K562 treated with DMSO at 1 percent for 12 hours (cell line): Measurements from ENCODE around the gene PEX1. TPM values are rescaled to one million over a fixed set of nuclear protein-coding genes. Genes with fewer than 3 reads are reported as not detected.

Experiments used
- total RNA-seq: library from RNA; unstranded; fragments of 300-600 nt; gene quantifications from 2 replicates; pipeline ENCODE4 v1.2.3, GENCODE V29; 2022; ENCODE audit not compliant: insufficient read depth

The PEX1 gene
- 8.0 and 26.5 TPM in 2 replicates for total RNA-seq

DNA sequence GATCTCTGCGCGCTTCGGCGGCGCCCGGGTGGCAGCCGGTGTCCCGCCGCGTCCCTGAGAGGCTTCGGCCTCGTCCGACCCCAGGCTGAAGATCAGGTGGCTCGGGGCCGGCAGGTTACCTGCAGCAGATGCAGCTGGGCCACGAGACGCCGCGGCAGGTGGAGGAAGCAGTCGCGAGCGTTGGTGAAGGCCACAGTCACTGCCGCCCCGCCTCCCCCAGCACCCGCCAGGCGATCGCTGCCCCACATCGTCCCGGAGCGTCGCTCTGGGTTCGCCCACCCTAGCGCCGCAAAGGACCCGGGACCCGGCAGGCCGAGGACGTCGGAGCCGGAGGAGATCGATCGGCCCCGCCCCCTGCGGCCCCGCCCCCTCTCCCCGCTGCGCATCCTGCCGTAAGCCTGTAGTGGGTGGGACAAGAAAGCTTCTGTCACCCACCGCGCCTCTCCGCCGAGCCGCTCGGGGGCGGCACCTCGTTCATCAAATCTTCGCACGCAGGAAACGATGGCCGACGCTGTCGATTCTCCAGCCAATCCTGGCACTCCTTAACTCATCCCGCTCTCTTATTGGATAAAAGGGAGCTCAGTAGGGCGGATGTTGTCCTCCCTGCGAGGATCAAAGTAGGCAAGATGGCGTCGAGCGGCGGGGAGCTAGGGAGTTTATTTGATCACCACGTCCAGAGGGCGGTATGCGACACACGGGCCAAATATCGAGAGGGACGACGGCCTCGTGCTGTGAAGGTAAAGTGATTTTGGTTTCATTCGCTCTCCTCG is at the start of gene PEX1, which contains the start of gene RBM48:
Gene PEX1, minus strand, starts transcription at position 333 of the 770 bp plus-strand sequence. Its CDS starts 85 bp downstream, at position 248.
Gene RBM48, plus strand, starts transcription at position 608 of the 770 bp plus-strand sequence. Its CDS starts 19 bp downstream, at position 627.

DNA sequence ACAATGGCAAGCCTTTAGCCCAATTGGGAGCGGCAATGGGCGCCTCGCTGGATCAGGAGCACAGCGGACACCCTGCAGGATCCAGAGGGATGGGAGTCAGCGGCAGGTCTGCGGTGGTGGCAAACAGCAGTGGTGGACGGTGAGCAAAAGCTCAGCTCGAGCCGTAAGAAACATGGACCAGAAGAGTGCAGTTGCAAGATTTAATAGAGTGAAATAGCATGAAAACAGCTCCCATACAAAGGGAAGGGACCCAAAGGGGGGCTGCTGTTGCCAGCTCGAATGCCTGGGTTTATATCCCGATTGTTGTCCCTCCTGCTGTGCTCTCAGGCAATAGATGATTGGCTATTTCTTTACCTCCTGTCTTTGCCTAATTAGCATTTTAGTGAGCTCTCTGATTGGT is 50.6 kb downstream of the PEX1 start, which contains the start of gene ERVW-1:
Gene ERVW-1, minus strand, starts transcription at position 266 of the 400 bp plus-strand sequence. CDS start 7,565 bp downstream, outside the sequence.

DNA sequence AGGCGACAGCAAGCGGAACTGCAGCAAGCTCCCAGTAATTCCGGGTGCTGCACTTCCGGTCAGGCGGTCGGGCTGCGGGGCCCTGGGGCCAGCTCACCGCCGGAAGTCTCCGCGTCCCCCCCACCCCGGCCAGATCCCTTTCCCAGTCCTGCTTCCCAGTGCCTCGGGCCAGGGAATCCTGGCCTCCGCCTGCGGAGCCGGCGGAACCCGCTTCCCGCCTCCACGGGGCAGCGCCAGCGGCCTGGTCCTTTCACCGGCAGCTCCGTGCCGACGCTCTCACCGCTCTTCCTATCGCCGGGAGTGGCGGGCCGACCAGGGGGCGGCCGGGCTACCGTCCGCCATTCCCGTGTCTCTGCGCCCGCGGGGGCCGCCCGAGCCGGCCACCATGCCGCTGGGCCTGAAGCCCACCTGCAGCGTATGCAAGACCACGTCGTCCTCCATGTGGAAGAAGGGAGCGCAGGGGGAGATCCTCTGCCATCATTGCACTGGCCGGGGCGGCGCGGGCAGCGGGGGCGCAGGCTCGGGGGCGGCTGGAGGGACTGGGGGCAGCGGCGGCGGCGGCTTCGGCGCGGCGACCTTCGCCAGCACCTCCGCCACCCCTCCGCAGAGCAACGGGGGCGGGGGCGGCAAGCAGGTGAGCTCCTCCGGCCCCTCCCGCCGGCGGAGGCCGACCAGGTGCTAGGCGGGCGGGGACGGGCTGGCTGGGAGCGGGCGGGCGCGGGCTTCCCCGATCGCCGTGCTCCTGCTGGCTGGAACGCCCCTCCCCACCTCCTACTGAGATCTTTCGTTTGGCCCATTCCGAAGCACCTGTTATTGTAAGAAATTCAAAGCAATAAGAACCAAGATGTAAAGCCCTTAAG is 80.7 kb downstream of the PEX1 start, which contains the start of gene GATAD1:
Gene GATAD1, plus strand, starts transcription at position 138 of the 860 bp plus-strand sequence. Its CDS starts 248 bp downstream, at position 386.

Other genes with a start within 250 kb of the PEX1 start
- gene GATAD1, start 81.0 kb downstream of the PEX1 start, total RNA-seq = 17.1 and 44.5 TPM in 2 replicates
- 1.2 TPM in 1 of 2 replicates, not detected in the other for gene ERVW-1, start 50.6 kb downstream of the PEX1 start, total RNA-seq
- gene RBM48, start 275 bp upstream of the PEX1 start, total RNA-seq = 7.1 and 17.9 TPM in 2 replicates
- 19.6 and 29.6 TPM in 2 replicates for gene FAM133B, start 61.9 kb upstream of the PEX1 start, total RNA-seq